KMS-11 (cell line): ENCODE measurements around the gene SLCO4A1.

Experiments
- H2AFZ ChIP-seq: fragments of 200-600 bp; sonication (generic); 2 replicates; pipeline ENCODE4 v1.6.1; 2016; ENCODE audit warnings: antibody characterized with exemption, mixed run types, low read depth
- H3K27ac ChIP-seq: fragments of 200-600 bp; sonication (generic); 2 replicates; pipeline ENCODE4 v1.6.1; 2016; ENCODE audit warnings: mild to moderate bottlenecking, mixed run types
- H3K27me3 ChIP-seq: fragments of 200-600 bp; sonication (generic); 2 replicates; pipeline ENCODE4 v1.6.1; 2017; ENCODE audit warnings: mild to moderate bottlenecking, low read depth, mixed run types, moderate library complexity; ENCODE audit not compliant: insufficient read depth
- H3K36me3 ChIP-seq: fragments of 200-600 bp; sonication (generic); 2 replicates; pipeline ENCODE4 v1.6.1; 2017; ENCODE audit warnings: mild to moderate bottlenecking, mixed run types; ENCODE audit not compliant: insufficient read depth
- H3K4me1 ChIP-seq: fragments of 200-600 bp; sonication (generic); 2 replicates; pipeline ENCODE4 v1.6.1; 2016; ENCODE audit warnings: mild to moderate bottlenecking, low read depth, mixed run types; ENCODE audit not compliant: poor library complexity, severe bottlenecking
- H3K4me2 ChIP-seq: fragments of 200-600 bp; sonication (generic); 2 replicates; pipeline ENCODE4 v1.7.0; 2016; ENCODE audit warnings: mild to moderate bottlenecking, mixed run types
- H3K4me3 ChIP-seq: fragments of 200-600 bp; sonication (generic); IDR thresholded peaks from 2 replicates; pipeline ENCODE4 v1.6.1; 2017; ENCODE audit warnings: low read depth, low read length, mixed read lengths; ENCODE audit not compliant: insufficient read depth
- H3K79me2 ChIP-seq: fragments of 200-600 bp; sonication (generic); 2 replicates; pipeline ENCODE4 v1.6.1; 2016; ENCODE audit warnings: low read depth, mixed run types; ENCODE audit not compliant: insufficient read depth
- H3K9ac ChIP-seq: fragments of 200-600 bp; sonication (generic); 2 replicates; pipeline ENCODE4 v1.6.1; 2016; ENCODE audit warnings: mild to moderate bottlenecking, mixed run types
- H4K20me1 ChIP-seq: fragments of 200-600 bp; sonication (generic); 2 replicates; pipeline ENCODE4 v1.6.1; 2016; ENCODE audit warnings: mild to moderate bottlenecking, mixed run types; ENCODE audit not compliant: insufficient read depth
- CTCF ChIP-seq: fragments of 200-600 bp; sonication (generic); conservative IDR thresholded peaks from 2 replicates; pipeline ENCODE4 v1.6.1; 2017; ENCODE audit warnings: low read depth, mild to moderate bottlenecking, antibody characterized with exemption, low read length, moderate library complexity, mixed read lengths

The SLCO4A1 gene

DNA sequence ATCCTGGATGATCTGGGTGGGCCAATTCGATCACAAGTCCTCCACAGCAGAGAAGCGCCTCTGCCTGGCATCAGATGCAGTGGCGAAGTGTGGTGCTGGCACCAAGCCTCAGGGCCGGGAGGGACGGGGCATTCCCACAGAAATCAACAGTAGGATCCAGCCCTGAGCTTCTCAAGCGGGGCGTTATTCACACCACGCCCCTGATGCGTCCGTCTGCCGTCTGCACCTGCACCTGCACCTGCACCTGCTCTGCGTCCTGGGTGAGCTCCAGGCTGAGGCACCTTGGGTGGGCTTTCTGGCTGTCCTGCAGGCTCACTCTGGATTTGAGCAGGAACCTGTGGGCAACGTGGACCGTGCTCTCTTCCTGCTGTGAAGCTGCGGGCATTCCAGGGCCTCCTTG, 52.6 kb downstream of the SLCO4A1 start:
- no peaks in the 10 kb centered on the region for H4K20me1 ChIP-seq
- H3K36me3 ChIP-seq = no peaks in the 10 kb centered on the region
- H3K4me2 ChIP-seq = no peak overlapping the region
- H3K27me3 ChIP-seq = peaks cover 98% of the 10 kb centered on the region
- no peak overlapping the region for H3K4me3 ChIP-seq
- H3K4me1 ChIP-seq = no peaks in the 10 kb centered on the region
- H3K9ac ChIP-seq = no peak overlapping the region
- TF ChIP-seq CTCF = no peak
- no peak overlapping the region for H3K27ac ChIP-seq
- no peak overlapping the region for H2AFZ ChIP-seq
- no peaks in the 10 kb centered on the region for H3K79me2 ChIP-seq

DNA sequence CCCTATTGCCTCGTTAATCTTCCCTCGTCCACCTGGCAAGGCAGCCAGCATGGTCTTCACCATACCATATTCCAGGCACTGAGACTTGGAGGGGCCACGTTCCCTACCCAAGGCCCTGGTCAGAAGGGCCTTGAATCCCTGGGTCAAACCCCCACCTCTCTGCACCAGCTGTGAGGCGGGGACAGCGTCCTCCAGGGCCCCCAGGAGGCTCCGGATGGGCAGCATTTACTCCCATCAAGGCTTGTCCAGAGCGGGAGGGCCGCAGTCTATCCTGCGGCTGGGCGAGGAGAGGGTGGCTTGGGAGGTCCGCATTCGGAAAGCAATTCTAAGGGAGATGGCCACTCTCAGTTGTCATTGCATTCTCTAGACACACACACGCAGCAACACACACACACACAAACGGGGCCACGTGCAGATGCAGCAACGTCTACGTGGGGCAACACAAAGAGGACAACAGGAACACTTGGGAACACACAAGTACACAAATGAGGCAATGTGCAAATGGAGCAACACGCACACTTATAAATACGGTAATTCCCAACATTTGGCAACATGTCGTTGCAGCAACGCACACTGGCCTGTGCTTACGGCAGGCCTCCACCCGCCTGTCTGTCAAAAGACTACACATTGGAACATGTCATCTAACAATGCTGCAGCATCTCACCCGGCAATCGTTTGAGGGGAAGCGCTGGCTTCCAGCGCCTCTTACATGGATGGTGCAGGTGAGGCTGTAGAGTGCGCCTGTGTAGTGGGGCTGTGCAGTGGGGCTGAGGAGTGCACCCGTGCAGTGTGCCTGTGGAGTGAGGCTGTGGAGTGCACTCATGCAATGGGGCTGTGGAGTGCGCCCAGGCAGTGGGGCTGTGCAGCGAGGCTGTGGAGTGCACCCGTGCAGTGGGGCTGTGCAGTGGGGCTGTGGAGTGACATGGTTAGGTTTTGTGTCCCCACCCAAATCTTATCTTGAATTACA, 53.4 kb downstream of the SLCO4A1 start:
- H3K4me1 ChIP-seq = no peaks in the 10 kb centered on the region
- H3K36me3 ChIP-seq = no peaks in the 10 kb centered on the region
- no peaks in the 10 kb centered on the region for H3K79me2 ChIP-seq
- H3K4me3 ChIP-seq = no peak overlapping the region
- no peak for TF ChIP-seq CTCF
- H2AFZ ChIP-seq = no peak overlapping the region
- no peak overlapping the region for H3K27ac ChIP-seq
- H3K27me3 ChIP-seq = peaks cover 98% of the 10 kb centered on the region
- H3K4me2 ChIP-seq = no peak overlapping the region
- no peaks in the 10 kb centered on the region for H4K20me1 ChIP-seq
- H3K9ac ChIP-seq = no peak overlapping the region

DNA sequence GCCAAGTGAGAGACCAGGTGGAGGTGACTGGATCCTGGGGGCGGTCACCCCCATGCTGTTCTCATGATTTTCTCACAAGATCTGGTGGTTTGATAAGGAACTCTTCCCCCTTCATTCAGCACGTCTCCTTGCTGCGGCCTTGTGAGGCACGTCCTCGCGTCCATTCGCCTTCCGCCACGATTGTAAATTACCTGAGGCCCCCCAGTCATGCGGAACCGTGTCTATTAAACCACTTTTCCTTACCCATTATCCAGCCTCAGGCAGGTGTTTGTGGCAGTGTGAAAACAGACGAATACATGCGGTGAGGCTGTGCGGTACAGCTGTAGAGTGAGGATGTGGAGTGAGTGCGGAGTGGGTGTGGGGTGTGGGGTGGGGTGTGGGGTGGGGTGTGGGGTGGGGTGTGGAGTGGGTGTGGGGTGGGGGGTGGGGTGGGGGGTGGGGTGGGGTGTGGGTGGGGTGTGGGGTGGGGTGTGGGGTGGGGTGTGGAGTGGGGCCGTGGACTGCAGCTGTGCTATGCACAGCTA, 54.2 kb downstream of the SLCO4A1 start:
- H4K20me1 ChIP-seq = no peaks in the 10 kb centered on the region
- no peaks in the 10 kb centered on the region for H3K4me1 ChIP-seq
- H3K4me3 ChIP-seq = no peak overlapping the region
- H3K79me2 ChIP-seq = no peaks in the 10 kb centered on the region
- H3K27ac ChIP-seq = no peak overlapping the region
- H3K4me2 ChIP-seq = no peak overlapping the region
- H2AFZ ChIP-seq = no peak overlapping the region
- TF ChIP-seq CTCF = no peak
- no peaks in the 10 kb centered on the region for H3K36me3 ChIP-seq
- H3K9ac ChIP-seq = no peak overlapping the region
- peaks cover 98% of the 10 kb centered on the region for H3K27me3 ChIP-seq

DNA sequence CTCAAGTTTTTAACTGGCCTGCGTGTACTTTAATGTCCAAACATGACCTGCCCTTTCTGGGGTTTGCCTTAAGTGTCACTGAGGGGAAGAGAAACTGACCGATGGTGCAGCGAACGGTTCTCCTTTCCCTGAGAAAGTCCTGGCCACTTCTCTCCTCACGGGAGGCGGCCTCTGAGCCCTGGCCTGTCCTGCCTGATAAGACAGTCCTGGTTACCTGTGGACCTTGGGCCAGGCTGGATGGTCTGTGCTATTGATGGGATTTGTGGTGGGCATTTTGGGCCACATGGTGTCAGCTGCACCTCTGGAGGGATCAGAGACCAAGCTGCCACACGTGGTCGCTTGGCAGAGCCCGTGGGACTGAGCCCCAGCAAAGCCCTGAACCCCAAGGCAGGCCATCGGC, 54.7 kb downstream of the SLCO4A1 start:
- Histone ChIP-seq H3K4me1 (no peaks in the 10 kb centered on the region), H3K27me3 (peaks cover 97% of the 10 kb centered on the region), H3K9ac (no peak overlapping the region), H3K4me2 (no peak overlapping the region), H4K20me1 (no peaks in the 10 kb centered on the region), H3K27ac (no peak overlapping the region), H3K79me2 (no peaks in the 10 kb centered on the region), H3K36me3 (no peaks in the 10 kb centered on the region), H3K4me3 (no peak overlapping the region), H2AFZ (no peak overlapping the region)
- no peak for TF ChIP-seq CTCF
